Ishikawa (cell line): ENCODE results near the gene MUC20.

Source experiments
- CEBPB ChIP-seq: IDR thresholded peaks from 2 replicates; pipeline ENCODE4 v1.6.1; 2012
- CREB1 ChIP-seq: IDR thresholded peaks from 2 replicates; pipeline ENCODE4 v1.6.1; 2012; ENCODE audit warnings: low read depth
- EGR1 ChIP-seq: IDR thresholded peaks from 2 replicates; pipeline ENCODE4 v1.6.1; 2012
- EP300 ChIP-seq: IDR thresholded peaks from 2 replicates; pipeline ENCODE4 v1.6.1; 2012; ENCODE audit warnings: borderline replicate concordance
- TAF1 ChIP-seq: IDR thresholded peaks from 2 replicates; pipeline ENCODE4 v1.6.1; 2012; ENCODE audit warnings: low read depth, mild to moderate bottlenecking
- TEAD4 ChIP-seq: IDR thresholded peaks from 2 replicates; pipeline ENCODE4 v1.6.1; 2012
- YY1 ChIP-seq: IDR thresholded peaks from 2 replicates; pipeline ENCODE4 v1.6.1; 2012; ENCODE audit warnings: low read depth
- ZBTB7A ChIP-seq: IDR thresholded peaks from 2 replicates; pipeline ENCODE4 v1.6.1; 2012; ENCODE audit warnings: low read depth
- TF ChIP-seq, protein P1 (sequence below): IDR thresholded peaks from 2 replicates; pipeline ENCODE4 v1.6.1; 2012; ENCODE audit warnings: low read depth, mild to moderate bottlenecking
- TF ChIP-seq, protein P2 (sequence below): IDR thresholded peaks from 2 replicates; pipeline ENCODE4 v1.6.1; 2012
- TF ChIP-seq, protein P3 (sequence below): IDR thresholded peaks from 2 replicates; pipeline ENCODE4 v1.6.1; 2012

DNA sequence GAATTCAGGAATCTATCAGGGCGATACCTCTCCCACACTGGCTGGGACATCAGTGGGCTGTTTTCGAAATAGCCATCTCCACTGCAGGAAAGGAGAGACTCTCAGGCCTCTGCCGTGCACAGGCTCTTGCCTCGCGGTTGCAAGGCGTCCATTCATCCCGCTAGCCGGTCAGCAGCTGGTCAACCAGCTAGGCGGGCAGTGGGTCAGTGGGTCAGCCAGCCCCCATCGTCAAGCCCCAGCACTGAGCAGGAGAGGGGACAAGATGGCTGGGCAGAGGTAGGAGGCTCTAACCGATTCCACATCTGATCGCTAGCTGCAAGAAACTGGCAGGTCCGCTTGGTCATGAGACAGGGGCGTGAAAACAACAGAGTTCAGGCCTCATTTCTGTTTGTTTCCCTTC lies 45.9 kb downstream of the MUC20 start:
- TF ChIP-seq ZBTB7A (no peak), TEAD4 (no peak), TAF1 (no peak), EGR1 (no peak), CREB1 (no peak), EP300 (no peak), YY1 (no peak), CEBPB (no peak)
- TF ChIP-seq, protein P1, sequence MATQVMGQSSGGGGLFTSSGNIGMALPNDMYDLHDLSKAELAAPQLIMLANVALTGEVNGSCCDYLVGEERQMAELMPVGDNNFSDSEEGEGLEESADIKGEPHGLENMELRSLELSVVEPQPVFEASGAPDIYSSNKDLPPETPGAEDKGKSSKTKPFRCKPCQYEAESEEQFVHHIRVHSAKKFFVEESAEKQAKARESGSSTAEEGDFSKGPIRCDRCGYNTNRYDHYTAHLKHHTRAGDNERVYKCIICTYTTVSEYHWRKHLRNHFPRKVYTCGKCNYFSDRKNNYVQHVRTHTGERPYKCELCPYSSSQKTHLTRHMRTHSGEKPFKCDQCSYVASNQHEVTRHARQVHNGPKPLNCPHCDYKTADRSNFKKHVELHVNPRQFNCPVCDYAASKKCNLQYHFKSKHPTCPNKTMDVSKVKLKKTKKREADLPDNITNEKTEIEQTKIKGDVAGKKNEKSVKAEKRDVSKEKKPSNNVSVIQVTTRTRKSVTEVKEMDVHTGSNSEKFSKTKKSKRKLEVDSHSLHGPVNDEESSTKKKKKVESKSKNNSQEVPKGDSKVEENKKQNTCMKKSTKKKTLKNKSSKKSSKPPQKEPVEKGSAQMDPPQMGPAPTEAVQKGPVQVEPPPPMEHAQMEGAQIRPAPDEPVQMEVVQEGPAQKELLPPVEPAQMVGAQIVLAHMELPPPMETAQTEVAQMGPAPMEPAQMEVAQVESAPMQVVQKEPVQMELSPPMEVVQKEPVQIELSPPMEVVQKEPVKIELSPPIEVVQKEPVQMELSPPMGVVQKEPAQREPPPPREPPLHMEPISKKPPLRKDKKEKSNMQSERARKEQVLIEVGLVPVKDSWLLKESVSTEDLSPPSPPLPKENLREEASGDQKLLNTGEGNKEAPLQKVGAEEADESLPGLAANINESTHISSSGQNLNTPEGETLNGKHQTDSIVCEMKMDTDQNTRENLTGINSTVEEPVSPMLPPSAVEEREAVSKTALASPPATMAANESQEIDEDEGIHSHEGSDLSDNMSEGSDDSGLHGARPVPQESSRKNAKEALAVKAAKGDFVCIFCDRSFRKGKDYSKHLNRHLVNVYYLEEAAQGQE, result no peak
- TF ChIP-seq, protein P2, sequence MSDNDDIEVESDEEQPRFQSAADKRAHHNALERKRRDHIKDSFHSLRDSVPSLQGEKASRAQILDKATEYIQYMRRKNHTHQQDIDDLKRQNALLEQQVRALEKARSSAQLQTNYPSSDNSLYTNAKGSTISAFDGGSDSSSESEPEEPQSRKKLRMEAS, result no peak
- TF ChIP-seq, protein P3, sequence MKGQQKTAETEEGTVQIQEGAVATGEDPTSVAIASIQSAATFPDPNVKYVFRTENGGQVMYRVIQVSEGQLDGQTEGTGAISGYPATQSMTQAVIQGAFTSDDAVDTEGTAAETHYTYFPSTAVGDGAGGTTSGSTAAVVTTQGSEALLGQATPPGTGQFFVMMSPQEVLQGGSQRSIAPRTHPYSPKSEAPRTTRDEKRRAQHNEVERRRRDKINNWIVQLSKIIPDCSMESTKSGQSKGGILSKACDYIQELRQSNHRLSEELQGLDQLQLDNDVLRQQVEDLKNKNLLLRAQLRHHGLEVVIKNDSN, result no peak
